ENCODE results near the gene RSPH9.
"Not testable (repeated sequence)": the region's sequence is repeated elsewhere in the genome, so short reads cannot be mapped to it uniquely, and the experiment has no call there.

Gene RSPH9

GRCh38 chr6:43629505-43630300, 15.1 kb upstream of the RSPH9 start:
- DNase-seq, result peak; percentile 95

- DNase-seq, result no peak
These were observed 13.7 kb upstream of the RSPH9 start for GRCh38 chr6:43630980-43631619.

GRCh38 chr6:43633002-43633401, 11.8 kb upstream of the RSPH9 start:
- DNase-seq, result not testable (repeated sequence)

- no peak for DNase-seq
These were observed 10.0 kb upstream of the RSPH9 start for GRCh38 chr6:43634702-43635303.

- DNase-seq, result peak; percentile 40
These were observed 9.2 kb upstream of the RSPH9 start, which contains the start of gene MAD2L1BP for GRCh38 chr6:43635387-43636307. MAD2L1BP (plus strand) TSS chr6:43635840; CDS start chr6:43635876, 36 bp downstream.

- DNase-seq, result no peak
These were observed 8.6 kb upstream of the RSPH9 start for GRCh38 chr6:43636308-43636659.

GRCh38 chr6:43639984-43640800, 4.6 kb upstream of the RSPH9 start:
- no peak for DNase-seq

- DNase-seq, result no peak
These were observed 753 bp downstream of the RSPH9 start for GRCh38 chr6:43645613-43645964.

- DNase-seq, result no peak
These were observed 2.8 kb downstream of the RSPH9 start for GRCh38 chr6:43647613-43648012.

GRCh38 chr6:43648248-43648647, 3.4 kb downstream of the RSPH9 start:
- no peak for DNase-seq

GRCh38 chr6:43652822-43653221, 8.0 kb downstream of the RSPH9 start:
- not testable (repeated sequence) for DNase-seq

- no peak for DNase-seq
These were observed 12.5 kb downstream of the RSPH9 start for GRCh38 chr6:43657221-43657802.

GRCh38 chr6:43658161-43658560, 13.3 kb downstream of the RSPH9 start:
- DNase-seq, result no peak

GRCh38 chr6:43662948-43663347, 18.1 kb downstream of the RSPH9 start:
- not testable (repeated sequence) for DNase-seq

- DNase-seq, result no peak
These were observed 20.5 kb downstream of the RSPH9 start for GRCh38 chr6:43665376-43665775.

GRCh38 chr6:43666196-43666920, 21.5 kb downstream of the RSPH9 start:
- DNase-seq, result no peak

GRCh38 chr6:43667245-43668150, 22.7 kb downstream of the RSPH9 start:
- peak; percentile 60 for DNase-seq

GRCh38 chr6:43668151-43669028, 23.6 kb downstream of the RSPH9 start:
- peak; percentile 25 for DNase-seq
